Liver (tissue), 9 donors: ENCODE results near the gene NDOR1. TPM values are rescaled to one million over a fixed set of nuclear protein-coding genes. Genes with fewer than 3 reads are reported as not detected.

Experiments used
- DNase-seq: peaks from one replicate; pipeline ENCODE4 v3.0.0-alpha.2; 2017; ENCODE audit warnings: low spot score
- H3K27ac ChIP-seq, 2 donors: one replicate each; pipeline ENCODE4 v1.7.0; 2013; ENCODE audit warnings: inconsistent platforms in 2 of 2, low read length in 2 of 2, control low read depth in 1 of 2, low read depth in 1 of 2, mild to moderate bottlenecking in 1 of 2
- H3K27me3 ChIP-seq, 4 donors: one replicate each; pipeline versions ENCODE4 v1.6.1 to v1.7.0; 2013; ENCODE audit warnings: low read length in 3 of 4, inconsistent platforms in 1 of 4, mild to moderate bottlenecking in 1 of 4, moderate library complexity in 1 of 4; ENCODE audit not compliant: control insufficient read depth in 4 of 4, insufficient read depth in 4 of 4
- H3K36me3 ChIP-seq, 4 donors: one replicate each; pipeline versions ENCODE4 v1.6.1 to v1.7.0; 2013; ENCODE audit warnings: low read length in 3 of 4, mild to moderate bottlenecking in 3 of 4, low read depth in 1 of 4, moderate library complexity in 1 of 4; ENCODE audit not compliant: control insufficient read depth in 4 of 4, insufficient read depth in 3 of 4
- H3K4me1 ChIP-seq, 4 donors: one replicate each; pipeline versions ENCODE4 v1.6.1 to v1.7.0; 2013; ENCODE audit warnings: low read length in 3 of 4, mild to moderate bottlenecking in 3 of 4, moderate library complexity in 1 of 4; ENCODE audit not compliant: control insufficient read depth in 4 of 4, insufficient read depth in 4 of 4
- H3K4me3 ChIP-seq, 3 donors: one replicate each; pipeline versions ENCODE4 v1.6.1 to v1.7.0; 2013; ENCODE audit warnings: low read length in 3 of 3, control low read depth in 1 of 3, low read depth in 1 of 3, mild to moderate bottlenecking in 1 of 3
- H3K9ac ChIP-seq, 2 donors: one replicate each; pipeline ENCODE4 v1.7.0; 2013; ENCODE audit warnings: low read length in 2 of 2, mild to moderate bottlenecking in 2 of 2, moderate library complexity in 2 of 2, control low read depth in 1 of 2, low read depth in 1 of 2
- H3K9me3 ChIP-seq, 4 donors: one replicate each; pipeline versions ENCODE4 v1.6.1 to v1.7.0; 2013; ENCODE audit warnings: low read length in 3 of 4; ENCODE audit not compliant: control insufficient read depth in 4 of 4
- CTCF ChIP-seq: fragments of 150-350 bp; IDR thresholded peaks from 2 replicates; pipeline ENCODE4 v1.5.1; 2017; ENCODE audit warnings: improper control_type of control experiment, low read depth, low read length; ENCODE audit not compliant: missing input control
- FOXA1 ChIP-seq: IDR thresholded peaks from 2 replicates; pipeline ENCODE4 v1.6.1; 2016; ENCODE audit warnings: antibody characterized with exemption
- FOXA2 ChIP-seq: IDR thresholded peaks from 2 replicates; pipeline ENCODE4 v1.6.1; 2016; ENCODE audit warnings: antibody characterized with exemption
- GABPA ChIP-seq, 2 donors: IDR thresholded peaks in 1 of 2; conservative IDR thresholded peaks in 1 of 2; 2 replicates each; pipeline ENCODE4 v1.6.1; 2016; ENCODE audit warnings: antibody characterized with exemption in 2 of 2, mild to moderate bottlenecking in 1 of 2, moderate library complexity in 1 of 2
- HNF4G ChIP-seq: IDR thresholded peaks from 2 replicates; pipeline ENCODE4 v1.6.1; 2016; ENCODE audit warnings: antibody characterized with exemption
- JUND ChIP-seq, 2 donors: IDR thresholded peaks; 2 replicates each; pipeline ENCODE4 v1.6.1; 2016; ENCODE audit warnings: antibody characterized with exemption in 2 of 2
- MAX ChIP-seq: IDR thresholded peaks from 2 replicates; pipeline ENCODE4 v1.6.1; 2016; ENCODE audit warnings: antibody characterized with exemption
- RAD21 ChIP-seq, 2 donors: IDR thresholded peaks; 2 replicates each; pipeline ENCODE4 v1.6.1; 2016; ENCODE audit warnings: antibody characterized with exemption in 2 of 2, mild to moderate bottlenecking in 2 of 2
- REST ChIP-seq: IDR thresholded peaks from 2 replicates; pipeline ENCODE4 v1.6.1; 2016; ENCODE audit warnings: antibody characterized with exemption, mild to moderate bottlenecking
- RXRA ChIP-seq, 2 donors: IDR thresholded peaks; 2 replicates each; pipeline ENCODE4 v1.6.1; 2017 to 2018; ENCODE audit warnings: antibody characterized with exemption in 2 of 2, mild to moderate bottlenecking in 1 of 2
- SP1 ChIP-seq: IDR thresholded peaks from 2 replicates; pipeline ENCODE4 v1.6.1; 2018; ENCODE audit warnings: antibody characterized with exemption, mild to moderate bottlenecking
- YY1 ChIP-seq: IDR thresholded peaks from 2 replicates; pipeline ENCODE4 v1.6.1; 2016; ENCODE audit warnings: antibody characterized with exemption, mild to moderate bottlenecking
- ZBTB33 ChIP-seq: IDR thresholded peaks from 2 replicates; pipeline ENCODE4 v1.6.1; 2016; ENCODE audit warnings: antibody characterized with exemption
- WGBS: extraction: QIAGEN DNeasy Blood & Tissue Kit; methylation state at CpG from one replicate; pipeline ENCODE4 v1.1.7; 2013; 5-methylcytosine and 5-hydroxymethylcytosine counted together
- polyA plus RNA-seq, 2 donors: library from polyadenylated mRNA; stranded (reverse) in 1 of 2; unstranded in 1 of 2; fragments of 200-250 nt in 1 of 2; fragments of >200 nt in 1 of 2; fragmentation: Nextera tagmentation in 1 of 2; extraction: Ambion mirVana in 1 of 2; gene quantifications; one replicate each; pipeline versions ENCODE4 v1.2.1 to v1.2.3, GENCODE V29; 2013 to 2015
- total RNA-seq, 2 donors: library from RNA; depleted of rRNA; stranded (reverse); fragments of >200 nt; gene quantifications; one replicate each; pipeline ENCODE4 v1.2.3, GENCODE V29; 2014
- donor health status: healthy.
- donor health status: healthy.
- donor health status: healthy.
- donor health status: healthy.
- donor health status: healthy.

The NDOR1 gene
- total RNA-seq (1 to 10 TPM; 2.9 to 4.7 TPM), polyA plus RNA-seq (1 to 10 TPM; 2.5 to 3.5 TPM)

- TF ChIP-seq CTCF (peak; percentile 4), FOXA2 (no peak), GABPA (IDR thresholded peaks at IDR 0.05 in 1 of 2, conservative IDR thresholded peaks at IDR 0.05 in 1 of 2) (peak; percentile 84 to 96), YY1 (peak; percentile 94), SP1 (no peak), RAD21 (IDR thresholded peaks at IDR 0.05) (peak in 1 of 2 donors; percentile 16), MAX (no peak), RXRA (IDR thresholded peaks at IDR 0.05) (no peak), HNF4G (no peak)
- peak within 1 kb of the TSS; percentile 90 to 98 (median 96) for H3K4me3 ChIP-seq
- peak within 1 kb of the TSS; percentile 45 to 73 for H3K27ac ChIP-seq
- H3K36me3 ChIP-seq: peaks cover 0 to 5% (median 0%) of the 10 kb centered on the region in 4 donors
- WGBS: under 1% methylated on average over 98 of the region's 98 CpGs
- peak within 1 kb of the TSS; percentile 64 to 82 for H3K9ac ChIP-seq
- H3K27me3 ChIP-seq: no peaks in the 10 kb centered on the region
- DNase-seq: peak; percentile 95
- H3K9me3 ChIP-seq: no peaks in the 10 kb centered on the region
- H3K4me1 ChIP-seq: peaks cover 25 to 62% (median 55%) of the 10 kb centered on the region in 4 donors
Observed at GRCh38 chr9:137205126-137206069, at the start of gene NDOR1, which contains the start of gene TMEM203. Gene NDOR1, plus strand, starts transcription at chr9:137205700. Its CDS starts 78 bp downstream, at chr9:137205778. Gene TMEM203, minus strand, starts transcription at chr9:137205648. Its CDS starts 234 bp downstream, at chr9:137205414.

GRCh38 chr9:137156567-137157375 lies 48.7 kb upstream of the NDOR1 start:
- WGBS: 8% methylated on average over 65 of the region's 65 CpGs
- Histone ChIP-seq H3K4me3 (no peak overlapping the region), H3K36me3 (no peaks in the 10 kb centered on the region), H3K4me1 (no peaks in the 10 kb centered on the region), H3K9me3 (no peaks in the 10 kb centered on the region), H3K27me3 (peaks cover 0 to 9% (median 6%) of the 10 kb centered on the region in 4 donors), H3K9ac (no peak overlapping the region), H3K27ac (no peak overlapping the region)
- TF ChIP-seq ZBTB33 (no peak), CTCF (no peak), GABPA (IDR thresholded peaks at IDR 0.05 in 1 of 2, conservative IDR thresholded peaks at IDR 0.05 in 1 of 2) (no peak), MAX (no peak), RAD21 (IDR thresholded peaks at IDR 0.05) (no peak), FOXA2 (no peak), JUND (IDR thresholded peaks at IDR 0.05) (no peak), FOXA1 (no peak), YY1 (no peak), REST (no peak)
- peak; percentile 85 for DNase-seq
